AG04450 (cell line): ENCODE data around the gene ZNF273. TPM values are rescaled to one million over a fixed set of nuclear protein-coding genes. Genes with fewer than 3 reads are reported as not detected.

Source experiments
- CTCF ChIA-PET: fragments of 300-600, 350-600 bp; formaldehyde crosslinking; extraction: SDS; loops from one replicate; lab custom pipeline; 2022; ENCODE audit warnings: antibody characterized with exemption, inconsistent platforms; lab: Charles Lee
- POLR2A ChIA-PET: fragments of 350-600 bp; formaldehyde crosslinking; extraction: SDS; loops from one replicate; lab custom pipeline; 2021; ENCODE audit warnings: antibody characterized with exemption, inconsistent platforms; lab: Yijun Ruan, JAX
- DNase-seq: peaks from one replicate; pipeline ENCODE4 v3.0.0-alpha.2; 2011; ENCODE audit warnings: low read depth, low spot score
- H3K27ac ChIP-seq: one replicate; pipeline ENCODE4 v1.5.1; 2012; ENCODE audit warnings: low read depth, low read length, control low read depth
- H3K27me3 ChIP-seq: one replicate; pipeline ENCODE4 v1.6.0; 2012; ENCODE audit warnings: low read length; ENCODE audit not compliant: control insufficient read depth, insufficient read depth
- H3K4me3 ChIP-seq: 2 replicates; pipeline ENCODE4 v1.5.1; 2011; ENCODE audit warnings: mild to moderate bottlenecking, low read depth, low read length, control low read depth
- H3K9me3 ChIP-seq: 2 replicates; pipeline ENCODE4 v1.5.1; 2012; ENCODE audit warnings: low read length; ENCODE audit not compliant: control insufficient read depth, insufficient read depth
- CTCF ChIP-seq: IDR thresholded peaks from 2 replicates; pipeline ENCODE4 v1.5.1; 2011; ENCODE audit warnings: low read depth, low read length, control low read depth, inconsistent platforms
- polyA plus RNA-seq: library from polyadenylated mRNA; depleted of rRNA; stranded (reverse); fragments of >200 nt; gene quantifications from 2 replicates; pipeline ENCODE4 v1.2.3, GENCODE V29; 2011

ZNF273 gene
- polyA plus RNA-seq, 1 experiment = 2.9 TPM

DNA sequence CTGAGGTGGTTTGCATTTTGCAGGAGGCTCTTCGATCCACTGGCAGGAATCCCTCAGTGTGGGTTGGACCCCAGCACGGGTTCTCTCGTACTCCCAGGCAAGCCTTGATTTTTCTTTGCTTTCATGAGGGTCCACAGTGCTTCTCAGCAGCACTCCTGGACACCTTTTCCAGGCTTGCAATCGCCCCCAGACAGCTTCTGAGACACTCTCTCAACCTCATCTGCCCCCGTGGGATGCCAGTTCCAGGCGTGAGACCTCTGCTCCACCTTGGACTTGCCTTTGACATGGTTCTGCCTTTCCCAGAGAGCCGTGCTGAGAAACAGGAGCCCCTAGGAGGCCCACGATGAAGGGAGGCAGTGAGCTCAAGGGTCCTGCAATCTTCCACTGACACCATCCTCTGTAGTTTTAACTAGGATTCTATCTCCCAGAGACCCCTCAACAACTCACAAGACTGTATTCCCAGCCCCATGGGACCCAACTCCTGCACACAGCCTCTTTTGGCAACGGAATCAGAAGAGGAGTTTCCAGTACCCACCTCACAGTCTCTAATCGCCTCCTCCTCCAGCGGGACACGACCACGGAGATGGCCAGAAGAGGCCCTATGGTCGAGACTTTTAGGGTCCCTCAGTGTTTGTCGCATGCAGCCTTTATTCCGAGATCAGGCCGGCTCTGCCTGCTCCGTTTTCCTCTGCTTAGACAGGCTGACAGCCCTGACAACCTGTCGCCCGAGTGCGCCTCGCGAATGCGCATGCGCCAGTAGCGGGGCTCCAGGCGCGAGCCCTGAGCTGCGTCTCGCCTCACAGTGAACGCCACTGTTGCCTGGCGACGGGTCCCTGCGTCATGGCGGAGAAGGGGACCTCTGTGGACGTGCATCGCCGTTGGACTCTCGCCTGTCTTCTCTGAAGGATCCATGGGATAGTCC, 26.0 kb upstream of the ZNF273 start:
- ChIA-PET POLR2A (no interaction called here), CTCF (no interaction called here)
- TF ChIP-seq CTCF = no peak
- Histone ChIP-seq H3K9me3 (peaks cover 82% of the 10 kb centered on the region), H3K27ac (no peak overlapping the region), H3K27me3 (no peaks in the 10 kb centered on the region), H3K4me3 (peak overlapping the region; percentile 43)
- no peak for DNase-seq

GRCh38 chr7:64877714-64878610, 25.1 kb upstream of the ZNF273 start:
- peaks cover 82% of the 10 kb centered on the region for H3K9me3 ChIP-seq
- CTCF ChIA-PET = no interaction called here
- no peaks in the 10 kb centered on the region for H3K27me3 ChIP-seq
- no peak overlapping the region for H3K27ac ChIP-seq
- POLR2A ChIA-PET = no interaction called here
- TF ChIP-seq CTCF = no peak
- DNase-seq = no peak
- H3K4me3 ChIP-seq = peak overlapping the region; percentile 43

DNA sequence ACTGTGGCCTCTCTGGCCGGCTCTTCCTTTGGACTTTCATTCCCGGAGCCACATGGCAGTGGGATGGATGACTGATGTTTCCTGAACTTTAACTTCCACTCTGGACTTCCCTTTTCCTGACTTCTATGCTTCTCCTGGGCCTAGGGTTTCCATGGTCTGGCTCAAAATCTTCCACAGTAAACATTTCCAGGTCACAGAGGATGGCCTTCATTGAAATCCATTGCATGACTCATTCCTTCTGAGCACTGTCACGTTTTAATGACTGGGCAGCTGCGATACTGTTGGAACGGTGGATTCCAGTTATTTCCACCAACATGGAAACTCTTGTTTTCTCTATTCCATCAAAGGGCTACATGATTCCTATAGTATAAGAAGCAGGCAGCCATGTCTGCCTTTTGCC, 24.4 kb upstream of the ZNF273 start:
- no peak for DNase-seq
- CTCF ChIA-PET = no interaction called here
- no peak overlapping the region for H3K27ac ChIP-seq

DNA sequence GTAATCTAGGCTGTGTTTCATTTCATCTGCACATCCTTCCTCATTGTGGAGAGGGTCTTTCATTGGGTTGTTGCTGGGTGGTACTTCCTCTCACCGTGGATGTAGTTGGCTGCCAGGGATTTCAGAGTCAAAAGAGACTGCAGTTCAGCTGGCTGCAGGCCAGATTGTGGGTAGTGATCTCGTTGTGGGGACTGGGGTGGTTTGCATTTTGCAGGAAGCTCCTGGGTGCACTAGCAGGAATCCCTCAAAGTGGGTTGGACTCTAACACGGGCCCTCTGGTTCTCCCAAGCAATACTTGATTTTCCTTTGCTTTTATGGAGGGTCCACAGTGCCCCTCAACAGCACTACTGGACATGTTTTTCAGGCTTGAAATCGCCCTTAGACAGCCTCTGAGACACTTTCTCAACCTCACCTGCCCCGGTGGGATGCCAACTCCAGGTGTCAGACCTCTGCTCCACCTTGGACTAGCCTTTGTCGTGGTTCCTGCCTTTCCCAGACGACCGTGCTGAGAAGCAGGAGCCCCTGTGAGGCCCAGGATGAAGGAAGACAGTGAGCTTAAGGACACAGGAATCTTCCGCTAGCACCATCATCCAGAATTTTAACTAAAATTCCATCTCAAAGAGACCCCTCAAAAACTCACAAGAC, 23.9 kb upstream of the ZNF273 start:
- POLR2A ChIA-PET = no interaction called here
- peaks cover 83% of the 10 kb centered on the region for H3K9me3 ChIP-seq
- no peak for TF ChIP-seq CTCF
- DNase-seq = no peak
- H3K27ac ChIP-seq = no peak overlapping the region
- CTCF ChIA-PET = no interaction called here
- H3K4me3 ChIP-seq = no peak overlapping the region
- H3K27me3 ChIP-seq = no peaks in the 10 kb centered on the region

More for the DNA sequence above, 24.4 kb upstream of the ZNF273 start:
- no peak overlapping the region for H3K4me3 ChIP-seq
- no peaks in the 10 kb centered on the region for H3K27me3 ChIP-seq
- no peak for TF ChIP-seq CTCF
- H3K9me3 ChIP-seq = peaks cover 86% of the 10 kb centered on the region
- POLR2A ChIA-PET = no interaction called here
